GM18517 (cell line): Measurements from ENCODE around the gene SNX33.
"Not testable (repeated sequence)": the region's sequence is repeated elsewhere in the genome, so short reads cannot be mapped to it uniquely, and the experiment has no call there.

Experiments
- ATAC-seq: cut with Tn5 transposase; IDR thresholded peaks from one replicate; pipeline ENCODE4 v1.9.1; 2021; ENCODE audit warnings: mild to moderate bottlenecking, moderate library complexity; ENCODE audit not compliant: unreplicated experiment

SNX33 gene

GRCh38 chr15:75661100-75661755 is 13.5 kb downstream of the SNX33 start:
- ATAC-seq: no peak

- ATAC-seq: no peak
These were observed 14.0 kb downstream of the SNX33 start for GRCh38 chr15:75661756-75662140.

DNA sequence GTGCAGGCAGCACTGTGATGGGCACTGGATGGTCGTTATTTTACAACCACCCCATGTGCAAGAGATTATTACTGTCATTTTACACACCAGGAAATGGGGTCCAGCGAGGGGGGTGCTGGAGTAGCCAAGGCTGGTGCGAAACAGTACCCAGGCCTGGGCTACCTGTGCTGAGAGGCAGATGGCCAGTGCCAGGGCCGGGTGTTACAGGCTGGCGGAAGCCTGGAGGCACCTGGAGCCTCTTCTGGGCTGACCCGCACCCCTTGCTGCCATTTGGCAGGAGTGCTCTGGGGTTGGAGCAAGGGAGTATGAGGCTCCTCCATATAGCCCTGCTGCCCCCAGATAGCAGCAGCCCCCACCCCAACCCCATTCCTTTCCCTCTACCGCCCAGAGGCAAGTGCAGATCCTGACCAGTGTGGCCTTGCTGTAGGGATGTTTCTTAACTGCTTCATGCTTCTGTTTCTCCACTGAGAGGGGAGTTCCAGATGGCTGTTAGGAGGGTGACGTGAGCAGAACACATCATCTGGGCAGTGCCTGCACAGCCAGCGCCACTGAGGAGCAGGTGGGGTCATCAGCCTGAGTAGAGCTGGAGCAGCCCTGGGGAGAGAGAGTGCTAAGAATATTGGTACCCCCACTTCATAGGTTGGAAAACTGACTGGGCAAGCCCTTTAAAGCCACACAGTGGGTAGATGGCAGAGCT is 15.3 kb downstream of the SNX33 start:
- ATAC-seq: no peak

GRCh38 chr15:75663931-75664421 is 16.3 kb downstream of the SNX33 start:
- ATAC-seq: no peak

GRCh38 chr15:75666823-75667501 is 19.2 kb downstream of the SNX33 start:
- ATAC-seq: no peak

DNA sequence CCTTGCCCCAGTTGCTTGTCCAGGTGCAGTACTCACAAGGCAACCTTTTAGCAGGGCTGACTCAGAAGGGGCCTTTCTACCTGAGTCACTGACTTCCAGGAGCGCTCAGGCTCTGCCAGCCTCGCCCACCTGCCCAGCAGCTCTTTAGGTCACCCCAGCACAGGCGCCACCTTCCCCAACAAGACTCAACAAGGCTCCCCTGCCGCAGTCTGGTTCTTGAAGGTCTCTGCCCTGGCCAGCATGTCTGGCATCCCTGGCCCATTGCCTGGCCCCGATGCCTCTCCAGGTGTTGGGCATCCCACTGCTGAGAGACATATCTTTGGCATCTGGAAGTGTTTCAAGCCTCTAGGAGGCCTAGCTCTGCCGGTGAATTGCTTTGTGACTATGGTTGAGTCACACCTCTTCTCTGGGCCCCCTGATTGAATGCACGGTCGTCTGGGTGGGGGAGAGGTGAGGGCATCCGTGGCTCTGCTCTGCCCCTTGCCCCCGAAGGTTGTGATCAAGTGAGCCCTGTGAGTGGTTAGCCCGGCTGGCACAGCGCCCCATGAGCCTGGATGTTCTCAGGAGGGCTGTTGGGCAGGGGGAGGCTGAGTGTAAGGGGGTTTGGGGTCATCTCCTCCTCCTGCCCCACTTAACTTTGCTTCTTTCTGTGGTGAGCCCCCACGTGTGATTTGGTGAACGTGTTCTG is 21.6 kb downstream of the SNX33 start:
- ATAC-seq: no peak

- ATAC-seq: no peak
These were observed 22.1 kb downstream of the SNX33 start for GRCh38 chr15:75669879-75670212.

DNA sequence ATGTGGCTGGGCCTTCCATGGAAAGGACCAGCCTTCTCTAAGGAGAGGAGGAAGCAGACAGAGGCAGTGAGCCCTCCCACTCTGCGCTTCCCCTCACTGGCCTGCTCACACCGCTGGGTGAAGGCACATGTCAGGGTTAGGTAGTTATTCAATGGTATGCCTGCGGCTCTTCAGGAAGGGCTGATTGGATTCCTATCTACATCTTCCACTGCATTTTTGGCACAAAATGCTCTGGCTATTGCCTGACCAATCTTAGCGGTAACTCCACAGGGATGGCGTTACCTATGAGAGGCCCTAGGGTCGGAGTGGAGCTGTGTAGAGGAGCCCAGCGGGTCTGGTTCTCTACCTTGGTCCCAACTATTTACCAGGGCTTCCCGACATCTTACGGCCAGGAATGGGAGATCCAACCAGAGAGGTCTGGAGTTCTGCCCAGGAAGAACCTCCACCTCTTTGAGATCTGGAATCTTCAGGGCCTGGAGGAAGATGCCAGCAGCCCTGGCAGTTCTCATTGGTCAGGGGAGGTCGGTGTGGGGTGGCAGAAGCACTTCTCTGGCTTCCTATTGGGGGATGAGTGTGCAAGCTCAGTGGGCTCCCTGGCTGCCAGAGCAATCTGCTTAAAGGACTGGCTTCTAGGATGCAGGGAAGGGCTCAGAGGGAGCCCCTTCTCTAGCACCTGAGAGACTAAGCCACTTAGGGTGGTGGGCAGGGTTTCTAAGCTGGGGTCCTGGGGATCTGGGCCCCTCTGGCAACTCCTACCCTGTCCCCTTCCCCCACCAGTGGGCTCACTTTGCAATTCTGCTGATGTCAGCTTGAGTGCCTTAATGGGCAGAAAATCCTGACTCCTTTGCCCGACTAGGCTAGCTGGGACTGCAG is 24.3 kb downstream of the SNX33 start:
- no peak for ATAC-seq

DNA sequence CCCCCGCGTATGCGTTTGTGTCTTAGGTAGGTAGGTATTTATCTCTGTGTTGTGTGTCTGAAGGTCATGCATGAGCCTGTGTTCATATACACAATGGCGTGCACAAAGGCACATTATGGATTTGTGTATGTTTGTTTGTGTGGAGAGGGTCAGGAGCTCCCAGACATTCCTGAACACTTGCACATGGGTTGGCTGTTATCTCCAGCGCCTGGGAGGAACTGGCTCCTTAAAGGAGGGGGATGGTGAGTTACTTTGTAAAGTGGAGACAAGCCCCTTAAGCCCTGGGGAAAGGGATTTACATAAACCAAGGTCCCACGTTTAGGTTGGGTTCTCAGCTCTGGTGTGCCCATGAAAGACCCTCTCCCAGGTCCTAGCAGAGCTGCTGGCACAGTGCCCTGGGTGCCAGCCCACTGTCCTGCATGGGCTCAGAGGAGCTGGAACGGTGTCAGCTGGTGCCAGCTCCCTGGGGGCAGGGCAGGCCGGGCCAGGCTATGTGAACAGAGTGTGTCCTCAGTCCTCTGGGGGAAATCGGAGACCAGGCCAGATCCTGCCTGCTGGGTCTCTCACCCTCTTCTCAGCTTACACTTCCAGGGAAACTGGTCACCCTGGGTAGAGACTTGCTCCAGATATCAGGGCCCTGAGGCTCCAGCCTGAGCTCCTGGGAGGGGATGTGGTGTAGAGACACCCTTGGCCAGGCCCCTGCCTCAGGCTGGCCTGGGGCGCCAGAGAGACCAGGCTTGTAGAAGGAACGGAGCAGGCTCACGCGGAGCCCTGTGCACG is 25.1 kb downstream of the SNX33 start:
- ATAC-seq: no peak

DNA sequence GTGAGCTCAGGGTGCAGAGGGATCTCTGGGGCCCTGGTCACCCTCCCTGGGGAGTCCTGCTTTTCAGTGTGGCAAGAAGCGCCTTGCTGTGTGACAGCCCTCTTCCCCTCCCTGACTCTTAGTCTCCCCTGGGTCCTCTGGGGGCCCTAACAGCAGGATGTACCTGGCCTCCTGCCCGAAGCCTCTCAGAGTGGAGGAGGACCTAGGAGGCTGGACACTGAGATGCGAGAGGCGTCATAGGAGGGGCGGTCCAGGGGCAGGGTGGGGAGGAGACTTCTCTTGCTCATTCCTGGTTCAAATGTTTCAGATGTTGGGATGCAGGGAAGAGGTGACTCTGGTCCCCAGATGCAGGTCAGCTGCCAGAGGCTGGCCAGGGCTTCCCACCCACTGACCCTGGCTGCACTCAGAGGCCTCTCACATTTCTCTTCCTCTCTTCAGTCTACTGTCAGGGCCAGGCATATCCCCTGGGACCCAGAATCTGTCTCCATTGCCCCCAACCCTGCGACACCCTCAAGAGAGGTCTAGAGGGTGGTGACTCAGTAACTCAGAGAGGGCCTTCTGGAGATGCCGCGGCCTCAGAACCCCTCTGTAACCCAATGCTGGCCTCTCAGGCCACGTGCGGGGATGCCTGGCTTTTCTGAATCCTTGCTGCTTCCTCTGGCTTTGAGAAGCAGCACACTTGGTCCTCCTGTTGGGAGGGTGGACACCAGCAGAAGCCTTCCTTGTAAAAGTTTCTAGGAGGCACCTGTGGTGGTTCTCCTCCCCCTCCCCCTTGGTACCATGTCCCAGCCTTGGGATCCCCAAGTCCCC is 25.9 kb downstream of the SNX33 start:
- no peak for ATAC-seq

DNA sequence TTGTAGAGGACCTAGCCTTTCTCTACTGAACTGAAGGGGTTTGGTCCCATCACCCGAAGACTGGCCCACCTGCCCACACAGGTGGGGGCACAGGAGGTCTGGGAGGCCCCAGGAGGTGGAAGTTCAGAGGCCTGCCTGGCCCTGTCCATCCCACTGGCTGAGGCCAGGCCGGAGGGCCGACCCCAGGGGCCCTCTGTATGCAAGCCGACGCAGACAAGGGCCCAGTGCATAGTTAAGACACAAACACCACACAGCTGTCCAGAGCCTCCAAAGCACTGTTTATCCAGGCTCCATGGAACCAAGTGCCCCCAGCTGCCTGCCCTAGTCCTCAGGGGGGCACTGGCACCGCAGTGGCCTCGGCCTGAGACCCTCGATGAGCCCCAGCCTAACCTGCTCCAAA is 26.7 kb downstream of the SNX33 start:
- ATAC-seq: no peak

DNA sequence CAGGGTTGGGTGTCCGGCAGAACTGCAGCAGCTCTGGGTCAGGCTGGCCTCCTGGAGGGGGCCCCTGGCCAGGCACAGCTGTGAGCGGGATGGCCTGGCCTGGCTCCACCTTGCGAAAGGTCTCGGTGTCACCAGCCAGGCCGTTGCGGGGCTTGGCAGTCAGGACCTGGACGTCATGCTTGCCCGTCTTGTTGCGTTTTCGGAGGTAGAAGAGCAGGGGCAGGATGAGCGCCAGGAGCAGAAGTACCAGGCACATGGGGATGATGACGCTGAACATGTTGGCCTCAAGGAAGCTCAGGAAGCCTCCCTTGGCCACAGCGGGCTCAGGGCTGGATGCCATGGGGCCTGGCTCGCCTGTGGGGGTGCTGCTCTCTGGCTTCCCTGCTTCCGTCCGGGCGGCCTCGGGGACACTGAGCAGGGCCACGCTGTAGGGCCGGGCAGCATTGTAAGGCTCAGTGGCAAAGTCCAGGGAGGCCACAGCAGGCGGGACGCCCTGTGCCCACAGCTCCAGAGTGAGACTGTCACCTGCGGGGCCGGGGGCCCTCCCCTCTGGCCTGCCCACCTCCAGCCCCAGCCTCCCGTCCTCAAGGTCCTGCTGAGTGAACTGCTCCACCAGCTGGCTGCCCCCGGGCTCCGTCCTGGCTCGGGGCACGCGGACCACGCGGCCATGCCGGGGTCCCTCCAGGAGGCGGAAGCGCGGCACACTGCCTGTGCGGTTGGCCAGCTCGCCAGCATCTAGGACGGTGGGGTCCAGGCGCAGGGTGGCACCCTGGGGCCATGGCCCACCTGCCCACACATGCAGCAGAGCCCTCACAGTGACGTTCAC is 28.1 kb downstream of the SNX33 start:
- no peak for ATAC-seq

- ATAC-seq: no peak
These were observed 29.2 kb downstream of the SNX33 start for GRCh38 chr15:75676688-75677464.

DNA sequence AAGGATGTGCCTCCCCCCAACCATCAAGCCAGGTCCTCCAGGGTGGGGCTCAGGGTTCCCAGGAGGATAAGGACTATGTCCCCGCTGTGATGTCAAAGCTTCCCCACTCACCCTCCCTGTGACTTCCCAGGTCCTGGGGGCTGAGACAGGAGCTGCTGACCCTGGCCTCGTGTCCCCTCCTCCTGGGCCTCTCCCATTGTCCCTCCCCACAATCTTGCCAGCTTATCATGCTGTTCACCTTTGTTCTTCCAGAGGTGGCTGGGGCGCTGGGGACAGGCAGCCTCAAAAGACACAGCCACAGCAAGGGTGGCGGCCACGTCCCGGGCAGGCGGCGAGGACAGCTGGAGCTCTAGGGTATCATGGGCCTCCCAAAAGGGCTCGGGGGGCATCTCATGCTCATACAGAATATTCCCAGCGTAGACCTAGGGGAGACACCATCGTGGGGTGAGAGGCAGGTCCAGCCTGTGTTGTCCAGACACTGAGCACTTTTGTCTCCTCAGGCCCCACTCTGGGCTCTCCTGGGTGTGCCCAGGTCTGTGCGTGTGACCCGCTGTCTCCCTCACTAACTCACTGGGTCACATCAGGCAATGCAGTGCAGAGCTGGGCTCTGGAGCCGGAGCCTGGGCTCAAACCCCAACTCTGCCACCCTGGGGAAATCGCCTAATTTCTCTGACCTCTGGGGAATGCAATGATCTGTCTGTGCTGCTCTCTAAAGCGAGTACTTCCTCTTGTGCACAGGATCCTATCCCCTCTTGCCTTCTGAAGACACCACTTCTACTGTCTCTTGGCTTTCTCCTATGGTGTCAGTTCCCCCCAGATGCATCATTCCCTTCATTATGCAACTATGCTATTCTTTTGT is 30.0 kb downstream of the SNX33 start:
- ATAC-seq: no peak

DNA sequence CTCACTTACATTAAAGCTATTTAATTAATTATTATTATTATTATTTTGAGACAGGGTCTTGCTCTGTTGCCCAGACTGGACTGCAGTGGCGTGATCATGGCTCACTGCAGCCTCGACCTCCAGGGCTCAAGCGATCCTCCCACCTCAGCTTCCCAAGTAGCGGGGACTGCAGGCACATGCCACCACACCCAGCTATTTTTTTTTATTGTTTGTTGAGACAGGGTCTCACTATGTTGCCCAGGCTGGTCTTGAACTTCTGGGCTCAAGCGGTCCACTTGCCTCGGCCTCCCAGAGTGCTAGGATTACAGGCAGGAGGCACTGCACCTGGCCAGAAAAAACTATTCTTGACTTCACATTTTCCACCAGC is 30.6 kb downstream of the SNX33 start:
- not testable (repeated sequence) for ATAC-seq

DNA sequence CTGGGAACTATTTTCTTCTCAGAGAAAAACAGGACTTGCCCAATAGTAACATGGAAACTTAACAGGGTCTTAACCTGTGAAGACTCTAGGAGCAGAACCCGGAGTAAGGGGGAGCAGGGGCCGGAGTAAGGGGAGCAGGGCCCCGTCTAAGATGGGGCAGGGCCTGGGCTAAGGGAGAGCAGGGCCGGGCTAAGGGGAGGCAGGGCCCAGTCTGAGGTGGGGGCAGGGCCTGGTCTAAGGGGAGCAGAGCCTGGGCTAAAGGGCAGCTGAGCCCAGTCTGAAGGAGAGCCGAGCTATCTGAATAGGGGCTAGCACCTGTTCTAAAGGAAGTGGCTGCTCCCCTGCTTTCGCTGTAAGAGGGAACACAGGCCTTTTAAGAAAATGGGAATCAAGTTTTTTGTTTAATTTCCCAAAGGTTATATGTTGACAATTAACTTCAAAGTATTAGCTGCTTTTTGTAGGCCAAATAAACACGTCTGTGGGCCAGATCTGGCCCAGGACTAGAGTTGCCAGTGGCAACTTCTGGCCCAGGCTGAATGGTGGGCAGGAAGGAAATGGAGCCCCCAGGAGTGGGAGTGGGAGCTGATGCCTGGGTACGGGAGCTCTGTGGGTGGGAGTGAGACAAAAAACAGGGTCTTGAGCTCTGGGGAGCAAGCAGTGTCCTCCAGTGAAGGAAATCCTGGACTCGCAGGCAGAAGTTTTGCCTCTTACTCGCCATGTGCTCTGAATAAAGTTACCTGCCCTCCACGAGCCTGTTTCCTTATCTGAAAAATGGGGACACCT is 32.5 kb downstream of the SNX33 start:
- no peak for ATAC-seq
